ENCODE results near the gene PEA15. TPM values are rescaled to one million over a fixed set of nuclear protein-coding genes. Genes with fewer than 3 reads are reported as not detected.
A peak's percentile ranks its signal among the peaks of the same experiment; 100 is the strongest.

PEA15 gene
- total and polyA plus RNA-seq, 9 of the 15 experiments (the other 6 are each of a cell fraction or from before 2014, with no cell fraction given): 8.2 to 175 (median 35.4) TPM

- TF ChIP-seq MITF (IDR thresholded peaks at IDR 0.05) (0 out of 2 replicates have a peak, but pooled peaks have one; percentile 25), CHD1 (IDR thresholded peaks at IDR 0.05; ENCODE audit: low read length) (peak; percentile 97), RHOXF2B (CRISPR knock-in tag; conservative IDR thresholded peaks at IDR 0.05) (no peak; the same call in 1 of the 2 replicates), EGR1 (conservative IDR thresholded peaks at IDR 0.05) (peak; percentile 95), NFATC3 (IDR thresholded peaks at IDR 0.05) (no peak), KHSRP (IDR thresholded peaks at IDR 0.05) (no peak), HOXB6 (CRISPR knock-in tag; IDR thresholded peaks at IDR 0.05; ENCODE audit: borderline replicate concordance) (no peak), SMARCA4 (IDR thresholded peaks at IDR 0.05) (no peak), ZBTB49 (CRISPR knock-in tag; IDR thresholded peaks at IDR 0.05; ENCODE audit: borderline replicate concordance) (no peak), ZBTB17 (CRISPR knock-in tag; IDR thresholded peaks at IDR 0.05) (0 out of 2 replicates have a peak, but pooled peaks have one; percentile 66), TAF15 (IDR thresholded peaks at IDR 0.05; ENCODE audit: low read depth, low read length) (no peak), ARHGAP35 (IDR thresholded peaks at IDR 0.05; ENCODE audit: partially characterized antibody) (no peak), HOMEZ (CRISPR knock-in tag; IDR thresholded peaks at IDR 0.05) (peak; percentile 21; the same call in 1 of the 2 replicates), ZNF143 (CRISPR knock-in tag; IDR thresholded peaks at IDR 0.05) (peak; percentile 56; the same call in 1 of the 2 replicates), ZNF436 (CRISPR knock-in tag; IDR thresholded peaks at IDR 0.05) (no peak), PHF20 (IDR thresholded peaks at IDR 0.05; ENCODE audit: partially characterized antibody) (peak; percentile 47), ZFP1 (CRISPR knock-in tag; IDR thresholded peaks at IDR 0.05) (no peak)
- TF ChIP-seq, protein P1, sequence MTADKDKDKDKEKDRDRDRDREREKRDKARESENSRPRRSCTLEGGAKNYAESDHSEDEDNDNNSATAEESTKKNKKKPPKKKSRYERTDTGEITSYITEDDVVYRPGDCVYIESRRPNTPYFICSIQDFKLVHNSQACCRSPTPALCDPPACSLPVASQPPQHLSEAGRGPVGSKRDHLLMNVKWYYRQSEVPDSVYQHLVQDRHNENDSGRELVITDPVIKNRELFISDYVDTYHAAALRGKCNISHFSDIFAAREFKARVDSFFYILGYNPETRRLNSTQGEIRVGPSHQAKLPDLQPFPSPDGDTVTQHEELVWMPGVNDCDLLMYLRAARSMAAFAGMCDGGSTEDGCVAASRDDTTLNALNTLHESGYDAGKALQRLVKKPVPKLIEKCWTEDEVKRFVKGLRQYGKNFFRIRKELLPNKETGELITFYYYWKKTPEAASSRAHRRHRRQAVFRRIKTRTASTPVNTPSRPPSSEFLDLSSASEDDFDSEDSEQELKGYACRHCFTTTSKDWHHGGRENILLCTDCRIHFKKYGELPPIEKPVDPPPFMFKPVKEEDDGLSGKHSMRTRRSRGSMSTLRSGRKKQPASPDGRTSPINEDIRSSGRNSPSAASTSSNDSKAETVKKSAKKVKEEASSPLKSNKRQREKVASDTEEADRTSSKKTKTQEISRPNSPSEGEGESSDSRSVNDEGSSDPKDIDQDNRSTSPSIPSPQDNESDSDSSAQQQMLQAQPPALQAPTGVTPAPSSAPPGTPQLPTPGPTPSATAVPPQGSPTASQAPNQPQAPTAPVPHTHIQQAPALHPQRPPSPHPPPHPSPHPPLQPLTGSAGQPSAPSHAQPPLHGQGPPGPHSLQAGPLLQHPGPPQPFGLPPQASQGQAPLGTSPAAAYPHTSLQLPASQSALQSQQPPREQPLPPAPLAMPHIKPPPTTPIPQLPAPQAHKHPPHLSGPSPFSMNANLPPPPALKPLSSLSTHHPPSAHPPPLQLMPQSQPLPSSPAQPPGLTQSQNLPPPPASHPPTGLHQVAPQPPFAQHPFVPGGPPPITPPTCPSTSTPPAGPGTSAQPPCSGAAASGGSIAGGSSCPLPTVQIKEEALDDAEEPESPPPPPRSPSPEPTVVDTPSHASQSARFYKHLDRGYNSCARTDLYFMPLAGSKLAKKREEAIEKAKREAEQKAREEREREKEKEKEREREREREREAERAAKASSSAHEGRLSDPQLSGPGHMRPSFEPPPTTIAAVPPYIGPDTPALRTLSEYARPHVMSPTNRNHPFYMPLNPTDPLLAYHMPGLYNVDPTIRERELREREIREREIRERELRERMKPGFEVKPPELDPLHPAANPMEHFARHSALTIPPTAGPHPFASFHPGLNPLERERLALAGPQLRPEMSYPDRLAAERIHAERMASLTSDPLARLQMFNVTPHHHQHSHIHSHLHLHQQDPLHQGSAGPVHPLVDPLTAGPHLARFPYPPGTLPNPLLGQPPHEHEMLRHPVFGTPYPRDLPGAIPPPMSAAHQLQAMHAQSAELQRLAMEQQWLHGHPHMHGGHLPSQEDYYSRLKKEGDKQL (CRISPR knock-in tag; IDR thresholded peaks at IDR 0.05; ENCODE audit: borderline replicate concordance): no peak
These were observed 57.0 kb downstream of the PEA15 start, which contains the start of gene DCAF8 (continued) for GRCh38 chr1:160261893-160262794.
